Measurements from ENCODE around the gene APCDD1. TPM values are rescaled to one million over a fixed set of nuclear protein-coding genes. Genes with fewer than 3 reads are reported as not detected.

Gene APCDD1
- total and polyA plus RNA-seq, 2 of the 8 experiments (the other 6 are each of a cell fraction or from before 2014, with no cell fraction given) = 2.6 to 3.6 TPM

DNA sequence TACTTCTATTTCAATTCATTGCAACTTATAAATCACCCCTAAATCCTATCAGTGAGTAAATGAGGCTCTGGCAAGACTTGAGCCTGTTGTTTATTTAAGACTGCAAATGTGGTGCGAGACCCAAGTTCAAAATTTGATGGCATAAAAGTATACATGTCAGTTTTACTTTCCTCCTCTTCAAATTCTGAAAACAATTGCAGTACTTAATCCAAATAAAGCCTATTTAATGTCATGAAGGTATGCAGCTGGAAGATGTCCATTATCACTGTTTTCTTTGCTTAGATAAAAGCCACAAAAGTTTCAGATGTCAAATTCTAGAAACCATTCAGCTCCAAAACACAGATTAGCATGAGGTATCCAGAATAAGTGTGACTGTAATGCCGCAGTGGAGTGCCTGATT lies 3.3 kb downstream of the APCDD1 start:
- no peak overlapping the region for H2BK15ac ChIP-seq (ENCODE audit: low read length)
- H3K4me1 ChIP-seq (replicated peaks in 1 of 4; ENCODE audit: control insufficient read depth in 3 of 4, insufficient read depth in 4 of 4, low read length in 3 of 4) = peaks cover 0 to 11% (median 5%) of the 10 kb centered on the region in 4 experiments; a peak in 6 of 7 replicates
- H2AFZ ChIP-seq (ENCODE audit: low read length) = no peak overlapping the region
- FAIRE-seq = no peak
- no peak overlapping the region for H2BK12ac ChIP-seq (ENCODE audit: low read depth, low read length)
- no peak overlapping the region for H2BK20ac ChIP-seq (ENCODE audit: low read length)
- H2AK5ac ChIP-seq (ENCODE audit: low read depth, low read length) = no peak overlapping the region
- 83% methylated on average over 2 of the region's 2 CpGs; no CpG with 5 or more reads in 1 of the 2 experiments for WGBS, 2 experiments (ENCODE audit: extremely low coverage in 1 of 2, insufficient coverage in 1 of 2, insufficient read length in 1 of 2, insufficient replicate concordance in 2 of 2, low coverage in 1 of 2, low lambda C conversion rate in 2 of 2, missing lambda C conversion rate in 1 of 2)
- H4K20me1 ChIP-seq (replicated peaks in 1 of 2; ENCODE audit: control insufficient read depth in 1 of 2, insufficient read depth in 2 of 2, low read length in 2 of 2) = peaks cover 0 to 2% of the 10 kb centered on the region in 2 experiments
- no peaks in the 10 kb centered on the region for H3K79me2 ChIP-seq (ENCODE audit: control insufficient read depth in 1 of 2, insufficient read depth in 2 of 2, low read length in 2 of 2)
- no peak overlapping the region for H3K4me3 ChIP-seq (ENCODE audit: extremely low read depth in 1 of 4, insufficient read depth in 2 of 4, low read depth in 3 of 4, low read length in 4 of 4)
- no peak overlapping the region for H3K56ac ChIP-seq (replicated peaks; ENCODE audit: insufficient read length, low read depth, low read length)
- H4K8ac ChIP-seq (ENCODE audit: extremely low read depth, insufficient read depth, low read length) = no peak overlapping the region
- no peak overlapping the region for H3K9ac ChIP-seq (replicated peaks in 1 of 4; ENCODE audit: extremely low read depth in 1 of 4, low read depth in 3 of 4, low read length in 3 of 4)
- no peak overlapping the region for H4K91ac ChIP-seq (replicated peaks; ENCODE audit: insufficient read length, low read length)
- H4K5ac ChIP-seq (ENCODE audit: insufficient read length, low read depth, low read length) = no peak overlapping the region
- H3K23me2 ChIP-seq (ENCODE audit: low read depth, low read length) = peaks cover 7% of the 10 kb centered on the region; the same call in 1 of the 2 replicates
- H3K36me3 ChIP-seq (ENCODE audit: control insufficient read depth in 2 of 4, insufficient read depth in 4 of 4, low read length in 3 of 4) = no peaks in the 10 kb centered on the region
- H3K23ac ChIP-seq (ENCODE audit: insufficient read length) = no peak overlapping the region
- H3K9me3 ChIP-seq (ENCODE audit: insufficient read depth in 2 of 2, low read depth in 1 of 2, low read length in 1 of 2) = no peaks in the 10 kb centered on the region
- no peak for DNase-seq (ENCODE audit: low read depth in 1 of 2, low spot score in 2 of 2)
- ChIA-PET CTCF (ENCODE audit: partially characterized antibody) (no interaction called here), POLR2A (ENCODE audit: partially characterized antibody) (no interaction called here)
- peaks cover 5 to 25% (median 19%) of the 10 kb centered on the region in 4 experiments; a peak in 6 of 7 replicates for H3K27me3 ChIP-seq (replicated peaks in 1 of 4; ENCODE audit: control insufficient read depth in 3 of 4, extremely low read depth in 1 of 4, insufficient read depth in 3 of 4, low read length in 3 of 4)
- no peak overlapping the region for H2BK120ac ChIP-seq (replicated peaks; ENCODE audit: low read depth, low read length)
- H3K4me2 ChIP-seq (ENCODE audit: insufficient read depth in 1 of 2, low read depth in 2 of 2, low read length in 2 of 2) = no peak overlapping the region
- no peak overlapping the region for H3K14ac ChIP-seq (ENCODE audit: insufficient read length)
- H3K4ac ChIP-seq (replicated peaks; ENCODE audit: insufficient read length, low read depth, low read length) = no peak overlapping the region
- H3K18ac ChIP-seq (ENCODE audit: extremely low read depth, low read length) = no peak overlapping the region
- no peak overlapping the region for H2BK5ac ChIP-seq (ENCODE audit: low read depth, low read length)
- H3K27ac ChIP-seq (ENCODE audit: low read depth, low read length) = no peak overlapping the region
- H3K79me1 ChIP-seq (ENCODE audit: low read depth, low read length) = no peaks in the 10 kb centered on the region
- no peak for TF ChIP-seq HDAC6 (IDR thresholded peaks at IDR 0.05; ENCODE audit: low read depth, low read length)
- TF ChIP-seq FOSL1 (IDR thresholded peaks at IDR 0.05; ENCODE audit: insufficient read depth, low read depth, low read length) = no peak
- no peak for TF ChIP-seq ATF3 (IDR thresholded peaks at IDR 0.05; ENCODE audit: insufficient read depth, low read depth, low read length)
- TF ChIP-seq CEBPB (IDR thresholded peaks at IDR 0.05; ENCODE audit: low read depth, low read length) = no peak
- no peak for TF ChIP-seq BRCA1 (IDR thresholded peaks at IDR 0.05; ENCODE audit: low read depth, low read length)
- no peak for TF ChIP-seq POLR2AphosphoS5 (IDR thresholded peaks at IDR 0.05; ENCODE audit: low read depth, low read length)
- TF ChIP-seq PHF8 (conservative IDR thresholded peaks at IDR 0.05; ENCODE audit: low read depth, low read length) = no peak
- no peak for TF ChIP-seq CHD1 (IDR thresholded peaks at IDR 0.05; ENCODE audit: low read depth, low read length)
- no peak for TF ChIP-seq RXRA (IDR thresholded peaks at IDR 0.05; ENCODE audit: insufficient read depth, low read depth, low read length)
- TF ChIP-seq RAD21 (IDR thresholded peaks at IDR 0.05 in 1 of 2, conservative IDR thresholded peaks at IDR 0.05 in 1 of 2; ENCODE audit: low read depth in 2 of 2, low read length in 2 of 2) = no peak
- TF ChIP-seq SIN3A (conservative IDR thresholded peaks at IDR 0.05 in 1 of 2, IDR thresholded peaks at IDR 0.05 in 1 of 2; ENCODE audit: low read depth in 1 of 2, low read length in 2 of 2) = no peak
- TF ChIP-seq SP4 (IDR thresholded peaks at IDR 0.05; ENCODE audit: low read length) = no peak
- TF ChIP-seq CTBP2 (IDR thresholded peaks at IDR 0.05; ENCODE audit: borderline replicate concordance, insufficient read depth, insufficient read length, low read length) = no peak
- TF ChIP-seq SIX5 (IDR thresholded peaks at IDR 0.05; ENCODE audit: low read depth, low read length) = no peak

Data from H1 (cell line).